WTC11 (cell line): ENCODE measurements around the gene ANKRD50. TPM values are rescaled to one million over a fixed set of nuclear protein-coding genes. Genes with fewer than 3 reads are reported as not detected.

Source experiments
- ATAC-seq: fragments of 200-7000 bp; cut with Tn5 transposase; 2 replicates; pipeline ENCODE4 v1.10.0; 2021; ENCODE audit warnings: mild to moderate bottlenecking, moderate library complexity
- CTCF ChIA-PET: fragments of 300-600 bp; sonication (Branson Sonifier 250); formaldehyde crosslinking; loops from one replicate; lab custom pipeline; 2021; ENCODE audit warnings: antibody characterized with exemption; lab: Charles Lee
- POLR2A ChIA-PET: fragments of 350-600 bp; sonication (Branson Sonifier 250); formaldehyde crosslinking; loops from one replicate; lab custom pipeline; 2021; ENCODE audit warnings: antibody characterized with exemption; lab: Charles Lee
- DNase-seq: peaks from one replicate; pipeline ENCODE4 v3.0.0; 2021; ENCODE audit warnings: low spot score
- H3K27ac Mint-ChIP-seq: 2 replicates; pipeline ENCODE4 v1.8.0; 2021; ENCODE audit warnings: mixed read lengths
- H3K27me3 Mint-ChIP-seq: 2 replicates; pipeline ENCODE4 v1.8.0; 2021; ENCODE audit warnings: low read depth, mild to moderate bottlenecking, moderate library complexity, mixed read lengths
- H3K36me3 Mint-ChIP-seq: 2 replicates; pipeline ENCODE4 v1.8.0; 2021; ENCODE audit warnings: mixed read lengths
- H3K4me1 Mint-ChIP-seq: 2 replicates; pipeline ENCODE4 v1.8.0; 2022; ENCODE audit warnings: mixed read lengths
- H3K4me3 Mint-ChIP-seq: 2 replicates; pipeline ENCODE4 v1.8.0; 2021; ENCODE audit warnings: mild to moderate bottlenecking, moderate library complexity, mixed read lengths
- H3K9me3 Mint-ChIP-seq: 2 replicates; pipeline ENCODE4 v1.8.0; 2021; ENCODE audit warnings: mixed read lengths
- AR ChIP-seq: fragments of 250-450 bp; sonication (Bioruptor Pico); IDR thresholded peaks from 2 replicates; pipeline ENCODE4 v1.9.0; 2021; ENCODE audit warnings: mild to moderate bottlenecking
- ELF4 ChIP-seq: sonication (generic); formaldehyde crosslinking; IDR thresholded peaks from 2 replicates; pipeline ENCODE4 v1.8.1; 2022; ENCODE audit warnings: low read depth, mild to moderate bottlenecking, moderate library complexity, missing genetic modification reagents
- ETV6 ChIP-seq: sonication (generic); formaldehyde crosslinking; IDR thresholded peaks from 2 replicates; pipeline ENCODE4 v1.8.1; 2022; ENCODE audit warnings: mild to moderate bottlenecking, missing genetic modification reagents
- FOXJ3 ChIP-seq: sonication (generic); formaldehyde crosslinking; IDR thresholded peaks from 2 replicates; pipeline ENCODE4 v1.9.0; 2021; ENCODE audit warnings: missing genetic modification reagents, mild to moderate bottlenecking, borderline replicate concordance
- FOXK1 ChIP-seq: sonication (generic); formaldehyde crosslinking; IDR thresholded peaks from 2 replicates; pipeline ENCODE4 v1.8.0; 2022; ENCODE audit warnings: mild to moderate bottlenecking, moderate library complexity, missing genetic modification reagents
- JAZF1 ChIP-seq: fragments of 250-450 bp; sonication (Bioruptor Pico); IDR thresholded peaks from 2 replicates; pipeline ENCODE4 v1.9.0; 2021; ENCODE audit warnings: moderate library complexity, mild to moderate bottlenecking, inconsistent platforms
- KAT7 ChIP-seq: sonication (generic); formaldehyde crosslinking; IDR thresholded peaks from 2 replicates; pipeline ENCODE4 v1.8.1; 2023; ENCODE audit warnings: missing genetic modification reagents, mild to moderate bottlenecking, borderline replicate concordance
- NR2C2 ChIP-seq: sonication (generic); formaldehyde crosslinking; IDR thresholded peaks from 2 replicates; pipeline ENCODE4 v1.8.0; 2022; ENCODE audit warnings: mild to moderate bottlenecking, missing genetic modification reagents
- NR3C1 ChIP-seq: sonication (generic); formaldehyde crosslinking; conservative IDR thresholded peaks from 2 replicates; pipeline ENCODE4 v1.8.1; 2023; ENCODE audit warnings: low read depth, mild to moderate bottlenecking, missing genetic modification reagents
- PREB ChIP-seq: sonication (generic); formaldehyde crosslinking; IDR thresholded peaks from 2 replicates; pipeline ENCODE4 v1.8.1; 2022; ENCODE audit warnings: mild to moderate bottlenecking, missing genetic modification reagents, moderate library complexity, borderline replicate concordance
- TCF7 ChIP-seq: sonication (generic); formaldehyde crosslinking; IDR thresholded peaks from 2 replicates; pipeline ENCODE4 v1.8.0; 2022; ENCODE audit warnings: mild to moderate bottlenecking, low read depth, missing genetic modification reagents, moderate library complexity
- ZBTB43 ChIP-seq: sonication (generic); formaldehyde crosslinking; IDR thresholded peaks from 2 replicates; pipeline ENCODE4 v1.8.1; 2023; ENCODE audit warnings: mild to moderate bottlenecking, missing genetic modification reagents
- ZNF396 ChIP-seq: fragments of 250-450 bp; sonication (Bioruptor Pico); IDR thresholded peaks from 2 replicates; pipeline ENCODE4 v1.8.0; 2021; ENCODE audit warnings: mild to moderate bottlenecking, moderate library complexity, borderline replicate concordance
- ZNF423 ChIP-seq: fragments of 250-450 bp; sonication (Bioruptor Pico); IDR thresholded peaks from 2 replicates; pipeline ENCODE4 v2.1.2; 2022; ENCODE audit warnings: mild to moderate bottlenecking, moderate library complexity
- ZNF671 ChIP-seq: fragments of 250-450 bp; sonication (Bioruptor Pico); IDR thresholded peaks from 2 replicates; pipeline ENCODE4 v1.8.0; 2021; ENCODE audit warnings: mild to moderate bottlenecking
- total RNA-seq: library from RNA; stranded (reverse); gene quantifications from 3 replicates; pipeline ENCODE4 v1.2.3, GENCODE V29; 2021
- TF ChIP-seq, protein P1 (sequence below): sonication (generic); formaldehyde crosslinking; conservative IDR thresholded peaks from 2 replicates; pipeline ENCODE4 v1.8.1; 2022; ENCODE audit warnings: mild to moderate bottlenecking, missing genetic modification reagents
- TF ChIP-seq, protein P2 (sequence below): sonication (generic); formaldehyde crosslinking; IDR thresholded peaks from 2 replicates; pipeline ENCODE4 v1.8.1; 2023; ENCODE audit warnings: mild to moderate bottlenecking, missing genetic modification reagents

ANKRD50 gene
- total RNA-seq, 1 experiment from 2014 or later = 18.4 TPM

- no peaks in the 10 kb centered on the region for H3K9me3 Mint-ChIP-seq
- H3K27ac Mint-ChIP-seq = no peak overlapping the region
- POLR2A ChIA-PET = no interaction called here
- peaks cover 40% of the 10 kb centered on the region for H3K4me1 Mint-ChIP-seq
- DNase-seq (no peak), ATAC-seq (no peak)
- peaks cover 12% of the 10 kb centered on the region for H3K36me3 Mint-ChIP-seq
- no peaks in the 10 kb centered on the region for H3K27me3 Mint-ChIP-seq
- no peak for TF ChIP-seq ZNF396 (CRISPR knock-in tag)
- TF ChIP-seq ZNF423 (CRISPR knock-in tag) = no peak
- TF ChIP-seq FOXK1 (CRISPR knock-in tag) = no peak
- TF ChIP-seq PREB (CRISPR knock-in tag) = no peak
- no peak for TF ChIP-seq ZBTB43 (CRISPR knock-in tag)
- TF ChIP-seq ETV6 (CRISPR knock-in tag) = no peak
- TF ChIP-seq, all 79 proteins: peak for 0
- H3K4me3 Mint-ChIP-seq = no peak overlapping the region
- CTCF ChIA-PET = interaction anchor here (1.3 kb wide), 1 partner anchor 376 kb away, joined by 4 read pairs; no protein-coding TSS in a partner anchor
These were observed 2.4 kb downstream of the ANKRD50 start for GRCh38 chr4:124710015-124710741.

- Mint-ChIP-seq H3K4me1 (peaks cover 45% of the 10 kb centered on the region), H3K9me3 (no peaks in the 10 kb centered on the region), H3K4me3 (peak overlapping the region; percentile 34)
- ATAC-seq (no peak), DNase-seq (no peak)
- CTCF ChIA-PET = no interaction called here
- TF ChIP-seq NR2C2 (CRISPR knock-in tag) (no peak), AR (CRISPR knock-in tag) (no peak), JAZF1 (CRISPR knock-in tag) (no peak), FOXJ3 (CRISPR knock-in tag) (no peak)
- TF ChIP-seq, protein P1, sequence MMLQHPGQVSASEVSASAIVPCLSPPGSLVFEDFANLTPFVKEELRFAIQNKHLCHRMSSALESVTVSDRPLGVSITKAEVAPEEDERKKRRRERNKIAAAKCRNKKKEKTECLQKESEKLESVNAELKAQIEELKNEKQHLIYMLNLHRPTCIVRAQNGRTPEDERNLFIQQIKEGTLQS (CRISPR knock-in tag) = no peak
- TF ChIP-seq, all 79 proteins: peak for 0
- peaks cover 20% of the 10 kb centered on the region for H3K36me3 Mint-ChIP-seq
- no peak overlapping the region; the same call in 1 of the 2 replicates for H3K27ac Mint-ChIP-seq
- POLR2A ChIA-PET = no interaction called here
- no peaks in the 10 kb centered on the region for H3K27me3 Mint-ChIP-seq
These were observed 3.8 kb downstream of the ANKRD50 start for GRCh38 chr4:124708517-124709300.

DNA sequence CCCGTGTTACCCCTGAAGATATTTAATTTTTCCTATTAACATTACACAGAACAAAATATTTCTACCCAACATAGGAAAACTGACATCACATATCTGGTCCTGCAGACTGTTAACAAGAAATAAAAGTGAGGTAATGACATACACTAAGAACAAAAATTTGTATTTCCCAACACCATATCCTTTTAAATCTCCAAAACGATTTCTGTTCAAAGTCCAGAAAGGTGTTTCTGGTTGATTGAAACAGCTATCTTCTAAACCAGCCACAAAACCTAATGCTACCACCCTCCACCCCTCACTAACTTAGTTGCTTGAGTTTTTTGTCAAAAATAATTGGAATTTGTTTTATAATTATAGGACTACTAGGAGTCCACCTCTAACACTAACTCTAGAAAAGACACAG is 7.1 kb downstream of the ANKRD50 start:
- H3K27ac Mint-ChIP-seq = 0 out of 2 replicates have a peak overlapping the region, but pooled peaks have one; percentile 58
- H3K9me3 Mint-ChIP-seq = no peaks in the 10 kb centered on the region
- DNase-seq (no peak), ATAC-seq (no peak)
- no peaks in the 10 kb centered on the region for H3K27me3 Mint-ChIP-seq
- peaks cover 41% of the 10 kb centered on the region for H3K4me1 Mint-ChIP-seq
- ChIA-PET POLR2A (no interaction called here), CTCF (no interaction called here)
- H3K4me3 Mint-ChIP-seq = no peak overlapping the region
- peaks cover 36% of the 10 kb centered on the region for H3K36me3 Mint-ChIP-seq
- TF ChIP-seq, protein P2, sequence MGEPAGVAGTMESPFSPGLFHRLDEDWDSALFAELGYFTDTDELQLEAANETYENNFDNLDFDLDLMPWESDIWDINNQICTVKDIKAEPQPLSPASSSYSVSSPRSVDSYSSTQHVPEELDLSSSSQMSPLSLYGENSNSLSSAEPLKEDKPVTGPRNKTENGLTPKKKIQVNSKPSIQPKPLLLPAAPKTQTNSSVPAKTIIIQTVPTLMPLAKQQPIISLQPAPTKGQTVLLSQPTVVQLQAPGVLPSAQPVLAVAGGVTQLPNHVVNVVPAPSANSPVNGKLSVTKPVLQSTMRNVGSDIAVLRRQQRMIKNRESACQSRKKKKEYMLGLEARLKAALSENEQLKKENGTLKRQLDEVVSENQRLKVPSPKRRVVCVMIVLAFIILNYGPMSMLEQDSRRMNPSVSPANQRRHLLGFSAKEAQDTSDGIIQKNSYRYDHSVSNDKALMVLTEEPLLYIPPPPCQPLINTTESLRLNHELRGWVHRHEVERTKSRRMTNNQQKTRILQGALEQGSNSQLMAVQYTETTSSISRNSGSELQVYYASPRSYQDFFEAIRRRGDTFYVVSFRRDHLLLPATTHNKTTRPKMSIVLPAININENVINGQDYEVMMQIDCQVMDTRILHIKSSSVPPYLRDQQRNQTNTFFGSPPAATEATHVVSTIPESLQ (CRISPR knock-in tag) = no peak
- TF ChIP-seq ZNF671 (CRISPR knock-in tag) = no peak
- TF ChIP-seq AR (CRISPR knock-in tag) = no peak
- no peak for TF ChIP-seq JAZF1 (CRISPR knock-in tag)
- no peak for TF ChIP-seq ELF4 (CRISPR knock-in tag)
- TF ChIP-seq NR3C1 (CRISPR knock-in tag) = no peak
- no peak for TF ChIP-seq ZBTB43 (CRISPR knock-in tag)
- no peak for TF ChIP-seq TCF7 (CRISPR knock-in tag)
- TF ChIP-seq KAT7 = no peak
